OCI-LY3 (cell line): ENCODE measurements around the gene DMTF1.

Source experiments
- EZH2phosphoT487 ChIP-seq: fragments of 200-600 bp; shearing (Covaris generic); IDR thresholded peaks from 2 replicates; pipeline ENCODE4 v1.6.1; 2018; ENCODE audit warnings: antibody characterized with exemption, mixed run types, low read depth
- TF ChIP-seq, protein P1 (sequence below): fragments of 200-600, 300-600 bp; sonication (generic); IDR thresholded peaks from 2 replicates; pipeline ENCODE4 v1.5.1; 2014; ENCODE audit warnings: antibody characterized with exemption, low read length, low read depth

- TF ChIP-seq, protein P1, sequence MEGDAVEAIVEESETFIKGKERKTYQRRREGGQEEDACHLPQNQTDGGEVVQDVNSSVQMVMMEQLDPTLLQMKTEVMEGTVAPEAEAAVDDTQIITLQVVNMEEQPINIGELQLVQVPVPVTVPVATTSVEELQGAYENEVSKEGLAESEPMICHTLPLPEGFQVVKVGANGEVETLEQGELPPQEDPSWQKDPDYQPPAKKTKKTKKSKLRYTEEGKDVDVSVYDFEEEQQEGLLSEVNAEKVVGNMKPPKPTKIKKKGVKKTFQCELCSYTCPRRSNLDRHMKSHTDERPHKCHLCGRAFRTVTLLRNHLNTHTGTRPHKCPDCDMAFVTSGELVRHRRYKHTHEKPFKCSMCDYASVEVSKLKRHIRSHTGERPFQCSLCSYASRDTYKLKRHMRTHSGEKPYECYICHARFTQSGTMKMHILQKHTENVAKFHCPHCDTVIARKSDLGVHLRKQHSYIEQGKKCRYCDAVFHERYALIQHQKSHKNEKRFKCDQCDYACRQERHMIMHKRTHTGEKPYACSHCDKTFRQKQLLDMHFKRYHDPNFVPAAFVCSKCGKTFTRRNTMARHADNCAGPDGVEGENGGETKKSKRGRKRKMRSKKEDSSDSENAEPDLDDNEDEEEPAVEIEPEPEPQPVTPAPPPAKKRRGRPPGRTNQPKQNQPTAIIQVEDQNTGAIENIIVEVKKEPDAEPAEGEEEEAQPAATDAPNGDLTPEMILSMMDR, result no peak
- no peak for TF ChIP-seq EZH2phosphoT487
These were observed 74.2 kb downstream of the DMTF1 start for GRCh38 chr7:87226495-87226894.
